OCI-LY7 (cell line): ENCODE data around the gene KCNIP1. TPM values are rescaled to one million over a fixed set of nuclear protein-coding genes. Genes with fewer than 3 reads are reported as not detected.

Source experiments
- BruUV-seq: library from RNA; stranded (reverse); fragments of 400-500 nt; replicated peaks from 2 replicates; lab custom pipeline; 2021; lab: Mats Ljungman, UMichigan
- CTCF ChIA-PET: fragments of 300-600 bp; sonication (Branson Sonifier 250); formaldehyde crosslinking; loops from one replicate; lab custom pipeline; 2022; ENCODE audit warnings: antibody characterized with exemption; ENCODE audit not compliant: unreplicated experiment; lab: Charles Lee
- POLR2A ChIA-PET: fragments of 300-600 bp; sonication (Branson Sonifier 250); formaldehyde crosslinking; loops from one replicate; lab custom pipeline; 2022; ENCODE audit warnings: antibody characterized with exemption; lab: Charles Lee
- DNase-seq: peaks from one replicate; pipeline ENCODE4 v3.0.0-alpha.2; 2015; ENCODE audit warnings: low spot score
- H2AFZ ChIP-seq: fragments of 200-600 bp; sonication (generic), shearing (Covaris generic); 2 replicates; pipeline ENCODE4 v1.6.1; 2014; ENCODE audit warnings: mild to moderate bottlenecking, antibody characterized with exemption, low read length, moderate library complexity
- H3K27ac ChIP-seq: fragments of 200-600 bp; sonication (generic); 2 replicates; pipeline ENCODE4 v1.5.1; 2014; ENCODE audit warnings: mixed run types, low read depth, mild to moderate bottlenecking, moderate library complexity, low read length, inconsistent platforms; ENCODE audit not compliant: poor library complexity, severe bottlenecking
- H3K36me3 ChIP-seq: fragments of 200-600 bp; sonication (generic); 2 replicates; pipeline ENCODE4 v1.6.1; 2014; ENCODE audit warnings: mild to moderate bottlenecking, antibody characterized with exemption, low read length, moderate library complexity, mixed read lengths; ENCODE audit not compliant: insufficient read depth
- H3K4me1 ChIP-seq: fragments of 200-600 bp; sonication (generic); 2 replicates; pipeline ENCODE4 v1.5.1; 2014; ENCODE audit warnings: mild to moderate bottlenecking, low read length; ENCODE audit not compliant: insufficient read depth, poor library complexity, severe bottlenecking
- H3K4me2 ChIP-seq: fragments of 200-600 bp; sonication (generic); 2 replicates; pipeline ENCODE4 v1.6.1; 2014; ENCODE audit warnings: mild to moderate bottlenecking, low read length
- H3K4me3 ChIP-seq: fragments of 200-600 bp; sonication (generic); 2 replicates; pipeline ENCODE4 v1.5.1; 2014; ENCODE audit warnings: mild to moderate bottlenecking, low read depth, low read length; ENCODE audit not compliant: poor library complexity, severe bottlenecking
- H3K79me2 ChIP-seq: fragments of 200-600 bp; sonication (generic); 2 replicates; pipeline ENCODE4 v1.6.1; 2016; ENCODE audit warnings: low read depth, mild to moderate bottlenecking, low read length, moderate library complexity, mixed read lengths; ENCODE audit not compliant: insufficient read depth
- H3K9me2 ChIP-seq: fragments of 200-600 bp; sonication (generic); 2 replicates; pipeline ENCODE4 v1.6.1; 2016; ENCODE audit warnings: mild to moderate bottlenecking, low read length, mixed read lengths; ENCODE audit not compliant: insufficient read depth
- H3K9me3 ChIP-seq: fragments of 200-600 bp; sonication (generic); 2 replicates; pipeline ENCODE4 v1.6.1; 2014; ENCODE audit warnings: mild to moderate bottlenecking, mixed run types, low read length, mixed read lengths
- H4K20me1 ChIP-seq: fragments of 200-600 bp; sonication (generic); 2 replicates; pipeline ENCODE4 v1.6.1; 2014; ENCODE audit warnings: mild to moderate bottlenecking, antibody characterized with exemption, low read length, moderate library complexity, mixed read lengths; ENCODE audit not compliant: insufficient read depth
- EZH2phosphoT487 ChIP-seq: fragments of 200-600 bp; sonication (generic); IDR thresholded peaks from 2 replicates; pipeline ENCODE4 v1.6.1; 2018; ENCODE audit warnings: low read depth, borderline replicate concordance, mild to moderate bottlenecking, mixed run types, antibody characterized with exemption, low read length, moderate library complexity, mixed read lengths
- intact Hi-C: fragments of 100-400 bp; cut with micrococcal nuclease; formaldehyde crosslinking; loops from one replicate; pipeline ENCODE4 v1.10.0; 2022; ENCODE audit not compliant: unreplicated experiment
- total RNA-seq, 2 experiments: library from RNA; depleted of rRNA in 1 of 2; stranded (reverse); fragments of >200 nt in 1 of 2; shearing (Covaris generic) in 1 of 2; gene quantifications; 2 replicates each; pipeline ENCODE4 v1.2.3, GENCODE V29; 2014 to 2022
- TF ChIP-seq, protein P1 (sequence below): fragments of 200-600 bp; sonication (generic); conservative IDR thresholded peaks from 2 replicates; pipeline ENCODE4 v1.5.1; 2014; ENCODE audit warnings: mild to moderate bottlenecking, antibody characterized with exemption, low read length, moderate library complexity, mixed read lengths

The KCNIP1 gene
- total RNA-seq, 2 experiments from 2014 or later = not detected

DNA sequence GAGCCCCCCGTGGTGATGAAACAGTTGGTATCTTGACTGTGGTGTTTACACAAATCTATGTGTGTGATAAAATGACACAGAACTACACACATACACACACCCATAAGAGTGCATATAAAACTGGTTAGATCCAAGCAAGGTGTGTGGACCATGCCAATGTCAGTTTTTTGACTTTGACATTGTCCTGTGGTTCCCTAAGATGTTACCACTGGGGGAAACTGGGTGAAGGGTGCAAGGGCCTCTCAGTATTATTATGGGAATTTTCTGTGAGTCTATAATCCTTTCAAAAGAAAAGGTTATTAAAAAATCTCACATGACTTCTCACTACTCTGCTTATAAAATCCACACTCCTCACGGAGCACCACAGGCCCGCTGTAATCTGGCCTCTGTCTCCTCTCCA lies 13.4 kb upstream of the KCNIP1 start:
- no TSS peak for BruUV-seq
- ChIA-PET POLR2A (interaction anchor here (0.5 kb wide), 1 partner anchor 1910 kb away, joined by 3 read pairs; no protein-coding TSS in a partner anchor), CTCF (no interaction called here)
- Histone ChIP-seq H3K9me2 (no peaks in the 10 kb centered on the region), H3K27ac (no peak overlapping the region), H3K9me3 (no peaks in the 10 kb centered on the region), H3K4me2 (no peak overlapping the region), H3K4me1 (no peaks in the 10 kb centered on the region), H4K20me1 (no peaks in the 10 kb centered on the region), H3K79me2 (no peaks in the 10 kb centered on the region), H3K36me3 (no peaks in the 10 kb centered on the region), H3K4me3 (no peak overlapping the region), H2AFZ (no peak overlapping the region)
- TF ChIP-seq, protein P1, sequence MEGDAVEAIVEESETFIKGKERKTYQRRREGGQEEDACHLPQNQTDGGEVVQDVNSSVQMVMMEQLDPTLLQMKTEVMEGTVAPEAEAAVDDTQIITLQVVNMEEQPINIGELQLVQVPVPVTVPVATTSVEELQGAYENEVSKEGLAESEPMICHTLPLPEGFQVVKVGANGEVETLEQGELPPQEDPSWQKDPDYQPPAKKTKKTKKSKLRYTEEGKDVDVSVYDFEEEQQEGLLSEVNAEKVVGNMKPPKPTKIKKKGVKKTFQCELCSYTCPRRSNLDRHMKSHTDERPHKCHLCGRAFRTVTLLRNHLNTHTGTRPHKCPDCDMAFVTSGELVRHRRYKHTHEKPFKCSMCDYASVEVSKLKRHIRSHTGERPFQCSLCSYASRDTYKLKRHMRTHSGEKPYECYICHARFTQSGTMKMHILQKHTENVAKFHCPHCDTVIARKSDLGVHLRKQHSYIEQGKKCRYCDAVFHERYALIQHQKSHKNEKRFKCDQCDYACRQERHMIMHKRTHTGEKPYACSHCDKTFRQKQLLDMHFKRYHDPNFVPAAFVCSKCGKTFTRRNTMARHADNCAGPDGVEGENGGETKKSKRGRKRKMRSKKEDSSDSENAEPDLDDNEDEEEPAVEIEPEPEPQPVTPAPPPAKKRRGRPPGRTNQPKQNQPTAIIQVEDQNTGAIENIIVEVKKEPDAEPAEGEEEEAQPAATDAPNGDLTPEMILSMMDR = no peak
- no peak for TF ChIP-seq EZH2phosphoT487
- intact Hi-C loops = no loop called here
- DNase-seq = no peak

- Histone ChIP-seq H3K4me2 (no peak overlapping the region), H3K9me2 (no peaks in the 10 kb centered on the region), H3K27ac (no peak overlapping the region), H2AFZ (no peak overlapping the region), H3K9me3 (no peaks in the 10 kb centered on the region), H3K79me2 (no peaks in the 10 kb centered on the region), H4K20me1 (no peaks in the 10 kb centered on the region), H3K36me3 (no peaks in the 10 kb centered on the region), H3K4me1 (no peaks in the 10 kb centered on the region), H3K4me3 (no peak overlapping the region)
- intact Hi-C loops = no loop called here
- no peak for DNase-seq
- CTCF ChIA-PET = no interaction called here
- POLR2A ChIA-PET = no interaction called here
- no TSS peak for BruUV-seq
- no peak for TF ChIP-seq EZH2phosphoT487
- TF ChIP-seq, protein P1 = no peak
Observed at GRCh38 chr5:170491479-170491878, 12.3 kb upstream of the KCNIP1 start.

- Histone ChIP-seq H3K79me2 (no peaks in the 10 kb centered on the region), H3K27ac (no peak overlapping the region), H2AFZ (no peak overlapping the region), H4K20me1 (no peaks in the 10 kb centered on the region), H3K4me3 (no peak overlapping the region), H3K9me2 (no peaks in the 10 kb centered on the region), H3K9me3 (no peaks in the 10 kb centered on the region), H3K36me3 (no peaks in the 10 kb centered on the region), H3K4me1 (no peaks in the 10 kb centered on the region), H3K4me2 (no peak overlapping the region)
- ChIA-PET POLR2A (no interaction called here), CTCF (no interaction called here)
- no peak for TF ChIP-seq EZH2phosphoT487
- TF ChIP-seq, protein P1 = no peak
- intact Hi-C loops = no loop called here
- DNase-seq = no peak
- BruUV-seq = no TSS peak
Observed at GRCh38 chr5:170493028-170493820, 10.6 kb upstream of the KCNIP1 start.
